ENCODE measurements around the gene TBX20.
"Not testable (repeated sequence)": the region's sequence is repeated elsewhere in the genome, so short reads cannot be mapped to it uniquely, and the experiment has no call there.

DNA sequence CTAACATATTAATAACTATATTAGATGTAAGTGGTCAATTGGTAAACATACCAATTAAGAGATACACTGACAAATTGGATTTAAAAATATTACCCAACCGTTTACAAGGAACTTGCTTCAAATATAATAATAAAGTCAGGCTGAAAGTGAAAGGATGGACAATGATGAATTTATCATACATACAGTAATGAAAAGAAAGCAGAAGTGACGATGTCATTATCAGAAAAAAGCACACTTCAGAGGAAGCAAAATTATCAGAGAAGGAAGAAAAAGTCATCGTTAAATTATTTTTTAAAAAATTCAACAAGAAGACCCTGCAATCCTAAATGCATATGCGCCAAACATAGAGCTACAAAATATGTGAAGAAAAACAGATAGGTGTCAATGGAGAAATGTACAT, 81.8 kb downstream of the TBX20 start:
- TF ChIP-seq, protein P1, sequence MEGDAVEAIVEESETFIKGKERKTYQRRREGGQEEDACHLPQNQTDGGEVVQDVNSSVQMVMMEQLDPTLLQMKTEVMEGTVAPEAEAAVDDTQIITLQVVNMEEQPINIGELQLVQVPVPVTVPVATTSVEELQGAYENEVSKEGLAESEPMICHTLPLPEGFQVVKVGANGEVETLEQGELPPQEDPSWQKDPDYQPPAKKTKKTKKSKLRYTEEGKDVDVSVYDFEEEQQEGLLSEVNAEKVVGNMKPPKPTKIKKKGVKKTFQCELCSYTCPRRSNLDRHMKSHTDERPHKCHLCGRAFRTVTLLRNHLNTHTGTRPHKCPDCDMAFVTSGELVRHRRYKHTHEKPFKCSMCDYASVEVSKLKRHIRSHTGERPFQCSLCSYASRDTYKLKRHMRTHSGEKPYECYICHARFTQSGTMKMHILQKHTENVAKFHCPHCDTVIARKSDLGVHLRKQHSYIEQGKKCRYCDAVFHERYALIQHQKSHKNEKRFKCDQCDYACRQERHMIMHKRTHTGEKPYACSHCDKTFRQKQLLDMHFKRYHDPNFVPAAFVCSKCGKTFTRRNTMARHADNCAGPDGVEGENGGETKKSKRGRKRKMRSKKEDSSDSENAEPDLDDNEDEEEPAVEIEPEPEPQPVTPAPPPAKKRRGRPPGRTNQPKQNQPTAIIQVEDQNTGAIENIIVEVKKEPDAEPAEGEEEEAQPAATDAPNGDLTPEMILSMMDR (IDR thresholded peaks at IDR 0.05): not testable (repeated sequence)
- TF ChIP-seq POLR2A (IDR thresholded peaks at IDR 0.05): not testable (repeated sequence)
